Regular cardiac myocyte (primary cell): ENCODE data around the gene FBXW10. TPM values are rescaled to one million over a fixed set of nuclear protein-coding genes. Genes with fewer than 3 reads are reported as not detected.

Experiments used
- total RNA-seq: library from RNA; depleted of rRNA; stranded (reverse); fragments of >200 nt; gene quantifications from 2 replicates; pipeline ENCODE4 v1.2.3, GENCODE V29; 2014

FBXW10 gene, protein sequence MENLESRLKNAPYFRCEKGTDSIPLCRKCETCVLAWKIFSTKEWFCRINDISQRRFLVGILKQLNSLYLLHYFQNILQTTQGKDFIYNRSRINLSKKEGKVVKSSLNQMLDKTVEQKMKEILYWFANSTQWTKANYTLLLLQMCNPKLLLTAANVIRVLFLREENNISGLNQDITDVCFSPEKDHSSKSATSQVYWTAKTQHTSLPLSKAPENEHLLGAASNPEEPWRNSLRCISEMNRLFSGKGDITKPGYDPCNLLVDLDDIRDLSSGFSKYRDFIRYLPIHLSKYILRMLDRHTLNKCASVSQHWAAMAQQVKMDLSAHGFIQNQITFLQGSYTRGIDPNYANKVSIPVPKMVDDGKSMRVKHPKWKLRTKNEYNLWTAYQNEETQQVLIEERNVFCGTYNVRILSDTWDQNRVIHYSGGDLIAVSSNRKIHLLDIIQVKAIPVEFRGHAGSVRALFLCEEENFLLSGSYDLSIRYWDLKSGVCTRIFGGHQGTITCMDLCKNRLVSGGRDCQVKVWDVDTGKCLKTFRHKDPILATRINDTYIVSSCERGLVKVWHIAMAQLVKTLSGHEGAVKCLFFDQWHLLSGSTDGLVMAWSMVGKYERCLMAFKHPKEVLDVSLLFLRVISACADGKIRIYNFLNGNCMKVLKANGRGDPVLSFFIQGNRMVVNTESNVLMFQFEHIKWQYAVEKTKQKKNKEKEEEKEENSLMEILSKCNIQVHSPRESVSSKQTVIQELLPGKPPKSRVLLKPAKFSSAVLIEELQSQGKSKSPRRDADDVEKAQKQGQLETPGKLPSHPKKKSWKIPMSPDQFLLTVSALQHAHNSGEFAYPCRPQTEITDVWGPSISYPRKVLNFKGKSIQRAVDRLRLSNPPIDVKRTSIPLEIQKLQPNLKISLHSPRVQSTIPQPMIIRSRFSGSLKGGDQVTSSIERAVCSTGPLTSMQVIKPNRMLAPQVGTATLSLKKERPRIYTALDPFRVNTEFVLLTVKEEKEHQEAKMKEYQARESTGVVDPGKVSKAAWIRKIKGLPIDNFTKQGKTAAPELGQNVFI
- total RNA-seq, result 0.28 TPM in 1 of 2 replicates, not detected in the other

DNA sequence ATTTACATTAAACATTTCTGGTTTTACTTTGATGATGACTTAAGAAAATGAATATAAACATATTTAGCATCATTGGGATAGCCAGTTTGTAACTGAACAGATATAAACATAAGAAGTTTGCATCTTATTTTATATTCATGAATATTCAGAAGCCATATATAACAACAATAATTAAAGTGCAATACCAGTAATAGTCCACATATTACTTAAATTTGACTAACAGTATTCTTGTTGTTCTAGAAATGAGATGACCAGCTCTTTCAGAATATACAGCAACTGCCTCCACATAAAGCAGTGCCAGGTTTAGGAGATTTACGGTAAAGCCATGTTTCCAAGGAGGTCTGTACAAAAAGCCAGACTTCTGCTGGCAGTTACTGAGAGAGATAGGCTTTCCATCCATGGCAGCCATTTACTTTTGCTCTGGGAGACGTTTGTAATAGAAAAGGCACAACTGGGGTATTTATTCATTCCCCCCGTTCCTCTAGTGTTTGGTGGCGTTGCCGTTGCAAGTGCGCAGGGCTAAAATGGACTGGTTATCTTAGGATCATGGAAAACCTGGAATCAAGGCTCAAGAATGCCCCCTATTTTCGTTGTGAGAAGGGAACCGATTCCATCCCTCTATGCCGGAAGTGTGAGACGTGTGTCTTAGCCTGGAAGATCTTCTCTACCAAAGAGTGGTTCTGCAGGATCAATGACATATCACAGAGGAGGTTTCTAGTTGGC is at the start of gene FBXW10:
TSS of gene FBXW10 (plus strand) at position 356 of the 723 bp plus-strand sequence. CDS start at position 547, 191 bp downstream.

DNA sequence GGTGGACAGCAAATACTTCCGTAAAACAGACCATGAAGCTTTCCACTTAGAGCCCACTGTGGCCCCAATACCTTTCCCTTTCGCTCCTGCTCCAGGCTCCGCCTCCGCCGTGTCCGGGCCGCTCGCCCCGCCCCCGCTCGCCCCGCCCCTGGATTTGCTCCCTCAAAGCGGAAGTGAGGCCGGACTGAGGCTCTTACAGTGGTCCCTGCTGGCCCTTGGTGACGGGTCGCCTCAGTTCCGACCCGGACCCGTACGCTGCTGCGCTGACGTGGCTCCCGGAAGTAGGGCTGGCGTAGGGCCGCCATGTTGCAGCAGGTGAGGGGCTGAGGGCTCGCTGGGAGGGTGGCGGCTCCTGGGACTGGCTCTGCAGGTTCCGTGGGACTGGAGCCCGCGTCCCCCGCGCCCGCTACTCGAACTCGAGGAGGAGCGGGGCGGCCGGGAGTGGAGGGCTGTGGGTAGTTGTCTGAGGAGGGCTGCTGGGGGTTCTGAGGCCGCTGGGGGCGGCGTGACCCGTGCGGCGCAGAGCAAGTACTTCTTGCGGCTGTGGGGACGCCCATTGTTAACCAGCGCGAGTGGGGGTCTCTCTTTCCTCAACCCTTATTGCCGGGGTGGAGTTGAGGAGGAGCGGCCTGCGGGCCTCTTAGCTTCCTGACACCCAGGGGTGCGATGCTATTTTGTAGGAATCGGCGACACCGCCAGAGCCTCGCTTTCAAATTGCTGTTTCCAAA is 37.3 kb downstream of the FBXW10 start, which contains the start of gene TVP23B:
TSS of gene TVP23B (plus strand) at position 193 of the 728 bp plus-strand sequence. CDS start at position 304, 111 bp downstream.

Other genes with a start within 250 kb of the FBXW10 start
- gene TBC1D28, start 99.7 kb upstream of the FBXW10 start, total RNA-seq, result not detected in 2 replicates
- 3.5 and 5.4 TPM in 2 replicates for gene FOXO3B, start 61.7 kb upstream of the FBXW10 start, total RNA-seq
- 115 and 183 TPM in 2 replicates for gene TVP23B, start 37.1 kb downstream of the FBXW10 start, total RNA-seq
- gene PRPSAP2, start 114.1 kb downstream of the FBXW10 start, total RNA-seq, result 51.0 and 51.8 TPM in 2 replicates
- gene SLC5A10, start 208.1 kb downstream of the FBXW10 start, total RNA-seq, result under 0.01 TPM in 1 of 2 replicates, not detected in the other